Femur (tissue), 1 donor: ENCODE measurements around the gene POLQ.
"Not testable (repeated sequence)": the region's sequence is repeated elsewhere in the genome, so short reads cannot be mapped to it uniquely, and the experiment has no call there.

Source experiments
- DNase-seq: peaks from one replicate; pipeline ENCODE4 v3.0.0-alpha.2; 2017

POLQ gene

GRCh38 chr3:121411523-121411922 lies 134.3 kb downstream of the POLQ start:
- no peak for DNase-seq

- DNase-seq, result no peak
These were observed 140.2 kb downstream of the POLQ start for GRCh38 chr3:121405631-121406030.

- DNase-seq, result no peak
These were observed 146.0 kb downstream of the POLQ start for GRCh38 chr3:121399820-121400219.

GRCh38 chr3:121398051-121398450 lies 147.7 kb downstream of the POLQ start:
- not testable (repeated sequence) for DNase-seq

- DNase-seq, result not testable (repeated sequence)
These were observed 149.8 kb downstream of the POLQ start for GRCh38 chr3:121395967-121396366.

- not testable (repeated sequence) for DNase-seq
These were observed 157.5 kb downstream of the POLQ start for GRCh38 chr3:121388308-121388707.
